Ishikawa (cell line): Measurements from ENCODE around the gene PAQR6.

Experiments used
- FOXM1 ChIP-seq: IDR thresholded peaks from 2 replicates; pipeline ENCODE4 v1.6.1; 2012; ENCODE audit warnings: low read depth, borderline replicate concordance
- TF ChIP-seq, protein P1 (sequence below): IDR thresholded peaks from 2 replicates; pipeline ENCODE4 v1.6.1; 2012; ENCODE audit warnings: low read depth, mild to moderate bottlenecking

DNA sequence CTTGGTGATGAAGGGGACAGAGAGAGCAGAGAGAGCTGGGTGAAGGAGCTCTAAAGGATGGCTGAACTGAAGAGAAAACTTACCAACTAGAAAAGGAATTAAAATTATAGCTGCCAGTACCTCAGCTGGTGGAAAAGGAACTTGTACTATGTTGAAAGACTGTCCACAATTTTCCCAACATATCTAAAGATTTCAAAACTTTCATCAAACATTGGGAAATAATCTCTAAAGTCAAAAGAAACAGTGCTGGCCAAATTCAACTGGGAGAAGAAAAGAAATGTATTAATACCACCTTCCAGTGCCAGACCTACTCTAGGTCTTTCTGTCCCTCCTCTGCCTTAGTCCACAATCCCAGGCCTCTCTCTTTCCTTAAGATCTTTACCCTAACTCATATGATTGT is 28.7 kb upstream of the PAQR6 start:
- TF ChIP-seq, protein P1, sequence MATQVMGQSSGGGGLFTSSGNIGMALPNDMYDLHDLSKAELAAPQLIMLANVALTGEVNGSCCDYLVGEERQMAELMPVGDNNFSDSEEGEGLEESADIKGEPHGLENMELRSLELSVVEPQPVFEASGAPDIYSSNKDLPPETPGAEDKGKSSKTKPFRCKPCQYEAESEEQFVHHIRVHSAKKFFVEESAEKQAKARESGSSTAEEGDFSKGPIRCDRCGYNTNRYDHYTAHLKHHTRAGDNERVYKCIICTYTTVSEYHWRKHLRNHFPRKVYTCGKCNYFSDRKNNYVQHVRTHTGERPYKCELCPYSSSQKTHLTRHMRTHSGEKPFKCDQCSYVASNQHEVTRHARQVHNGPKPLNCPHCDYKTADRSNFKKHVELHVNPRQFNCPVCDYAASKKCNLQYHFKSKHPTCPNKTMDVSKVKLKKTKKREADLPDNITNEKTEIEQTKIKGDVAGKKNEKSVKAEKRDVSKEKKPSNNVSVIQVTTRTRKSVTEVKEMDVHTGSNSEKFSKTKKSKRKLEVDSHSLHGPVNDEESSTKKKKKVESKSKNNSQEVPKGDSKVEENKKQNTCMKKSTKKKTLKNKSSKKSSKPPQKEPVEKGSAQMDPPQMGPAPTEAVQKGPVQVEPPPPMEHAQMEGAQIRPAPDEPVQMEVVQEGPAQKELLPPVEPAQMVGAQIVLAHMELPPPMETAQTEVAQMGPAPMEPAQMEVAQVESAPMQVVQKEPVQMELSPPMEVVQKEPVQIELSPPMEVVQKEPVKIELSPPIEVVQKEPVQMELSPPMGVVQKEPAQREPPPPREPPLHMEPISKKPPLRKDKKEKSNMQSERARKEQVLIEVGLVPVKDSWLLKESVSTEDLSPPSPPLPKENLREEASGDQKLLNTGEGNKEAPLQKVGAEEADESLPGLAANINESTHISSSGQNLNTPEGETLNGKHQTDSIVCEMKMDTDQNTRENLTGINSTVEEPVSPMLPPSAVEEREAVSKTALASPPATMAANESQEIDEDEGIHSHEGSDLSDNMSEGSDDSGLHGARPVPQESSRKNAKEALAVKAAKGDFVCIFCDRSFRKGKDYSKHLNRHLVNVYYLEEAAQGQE = no peak
- TF ChIP-seq FOXM1 = no peak
